GM10847 (cell line): Measurements from ENCODE around the gene ELF1.

Experiments
- POLR2A ChIP-seq: IDR thresholded peaks from 2 replicates; pipeline ENCODE4 v1.6.1; 2011; ENCODE audit not compliant: insufficient read length; ENCODE audit errors: extremely low read depth

Gene ELF1

DNA sequence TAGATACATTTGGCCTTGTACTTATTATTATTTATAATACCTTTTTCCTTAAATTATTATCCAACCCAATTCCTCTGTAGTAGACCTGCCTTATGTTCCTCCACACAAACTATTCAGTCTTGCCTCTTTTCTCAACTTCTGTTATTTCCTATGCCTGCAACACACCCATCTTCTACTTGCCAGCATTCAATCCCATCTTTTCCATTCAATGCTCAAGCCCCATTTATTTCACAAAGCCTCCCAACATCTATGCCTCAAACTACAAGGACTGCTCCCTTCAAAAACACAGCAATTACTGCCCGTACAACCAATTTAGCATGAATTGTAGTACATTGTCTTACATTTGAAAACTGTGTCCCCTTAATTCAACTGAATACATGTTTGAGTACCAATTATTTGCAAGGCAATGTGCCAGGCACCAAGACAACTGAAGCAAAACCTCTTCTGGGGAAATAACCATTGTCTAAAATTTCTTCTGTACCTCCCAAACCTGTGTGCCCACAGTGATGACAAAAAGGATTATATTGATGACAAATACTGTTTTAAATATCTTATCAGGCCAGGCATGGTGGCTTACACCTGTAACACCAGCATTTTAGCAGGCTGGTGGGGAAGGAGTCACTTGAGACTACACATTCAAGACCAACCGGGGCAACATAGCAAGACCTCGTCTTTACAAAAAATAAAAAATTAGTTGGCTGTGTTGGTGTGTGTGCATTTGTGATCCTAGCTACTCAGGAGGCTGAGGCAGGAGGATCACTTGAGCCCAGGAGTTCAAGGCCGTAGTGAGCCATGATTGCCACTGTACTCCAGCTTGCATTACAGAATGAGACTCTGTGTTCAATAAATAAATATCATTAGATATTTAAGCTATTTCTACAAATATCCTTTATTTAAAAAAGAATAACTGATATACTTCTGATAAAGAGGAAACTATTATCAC lies 35.1 kb downstream of the ELF1 start:
- TF ChIP-seq POLR2A, result no peak

DNA sequence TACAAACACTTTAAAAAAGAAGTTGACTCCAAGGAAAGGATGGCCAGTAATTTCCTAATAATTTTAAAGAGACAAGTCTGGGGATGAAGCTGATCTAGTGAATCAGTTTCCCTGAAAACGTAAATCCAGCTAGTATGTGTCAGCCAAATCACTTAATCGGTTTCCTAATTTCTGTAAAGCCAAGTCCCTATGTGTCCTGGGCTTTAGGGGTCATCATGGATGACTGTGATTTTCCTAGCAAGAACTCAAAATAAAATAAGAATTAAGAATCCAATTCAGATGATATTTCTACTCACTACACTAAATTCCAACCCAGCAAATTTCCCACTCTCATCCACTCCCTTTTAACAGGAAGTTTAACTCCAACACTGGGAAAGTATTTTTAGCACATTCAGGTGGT lies 35.9 kb downstream of the ELF1 start:
- TF ChIP-seq POLR2A, result no peak

DNA sequence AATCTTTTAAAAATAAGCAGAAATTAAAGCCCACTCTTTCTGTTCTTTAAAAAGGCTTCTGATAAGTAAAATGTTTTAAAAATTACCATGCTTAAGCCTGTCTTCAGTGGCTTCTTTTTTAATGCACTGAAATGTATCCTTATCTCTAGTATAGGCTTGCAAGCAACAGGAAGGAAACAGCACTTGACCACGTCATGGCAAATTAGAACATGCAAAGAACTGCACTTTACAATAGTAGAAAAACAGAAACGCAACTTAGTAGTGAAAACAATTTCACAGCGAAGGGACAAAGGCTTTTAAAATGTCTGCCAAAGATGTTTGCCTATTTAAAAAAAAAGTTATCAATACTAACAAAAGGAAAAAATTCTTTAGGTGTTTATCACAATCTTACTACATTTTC lies 36.3 kb downstream of the ELF1 start:
- no peak for TF ChIP-seq POLR2A

DNA sequence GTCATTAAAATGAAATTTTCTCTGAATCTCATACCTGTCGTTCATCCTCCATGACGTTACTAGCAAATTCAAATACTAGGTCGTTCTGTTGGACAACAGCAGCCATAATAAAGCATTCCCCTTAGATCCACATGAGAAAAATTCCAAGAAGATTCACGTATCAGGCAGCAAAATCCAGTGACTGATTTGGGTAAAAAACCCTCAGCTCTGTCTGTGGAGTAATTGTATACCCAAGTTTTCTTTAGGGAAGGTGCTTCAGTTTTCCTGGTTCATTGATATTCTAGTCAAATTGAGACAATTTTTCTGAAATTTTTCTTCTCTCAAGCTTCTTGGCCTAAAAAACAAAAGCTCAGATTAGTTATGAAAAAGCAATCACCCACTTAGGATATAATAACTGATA lies 37.2 kb downstream of the ELF1 start:
- no peak for TF ChIP-seq POLR2A

DNA sequence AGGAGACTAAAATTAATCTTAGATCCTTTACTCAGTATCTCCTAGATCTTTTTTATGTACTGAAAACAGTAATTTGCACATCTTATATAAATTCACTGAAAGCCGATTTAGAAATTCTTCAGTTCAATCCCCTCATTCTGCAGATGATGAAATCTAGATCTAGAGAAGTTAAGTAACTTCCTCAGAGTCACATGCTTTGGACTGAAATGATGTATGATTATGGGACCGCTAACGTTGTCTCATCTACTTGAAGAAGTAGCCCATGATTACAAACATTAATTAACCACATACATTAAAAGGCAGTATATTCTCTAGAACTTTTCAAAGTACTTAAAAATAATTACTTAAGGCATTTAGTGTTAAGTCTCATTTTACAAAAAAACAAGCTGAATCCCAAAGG lies 37.8 kb downstream of the ELF1 start:
- no peak for TF ChIP-seq POLR2A

DNA sequence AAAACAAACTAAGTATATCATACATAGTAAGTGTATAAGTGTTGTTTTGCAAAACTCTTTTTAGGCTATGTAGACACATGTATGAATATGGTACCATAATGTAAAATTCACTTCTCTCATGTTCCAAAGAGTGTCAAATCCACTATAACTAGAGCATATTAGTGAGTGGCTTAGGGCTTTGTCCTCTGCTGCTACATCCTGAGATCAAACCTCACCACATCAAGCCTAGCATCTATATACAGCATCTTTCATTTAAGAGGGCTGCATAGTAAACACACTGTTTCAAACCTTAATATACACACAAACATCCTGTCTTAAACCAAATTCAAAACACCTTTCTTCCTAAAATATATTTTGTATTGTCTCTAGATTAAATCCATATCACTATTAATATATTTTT lies 38.7 kb downstream of the ELF1 start:
- TF ChIP-seq POLR2A, result no peak

DNA sequence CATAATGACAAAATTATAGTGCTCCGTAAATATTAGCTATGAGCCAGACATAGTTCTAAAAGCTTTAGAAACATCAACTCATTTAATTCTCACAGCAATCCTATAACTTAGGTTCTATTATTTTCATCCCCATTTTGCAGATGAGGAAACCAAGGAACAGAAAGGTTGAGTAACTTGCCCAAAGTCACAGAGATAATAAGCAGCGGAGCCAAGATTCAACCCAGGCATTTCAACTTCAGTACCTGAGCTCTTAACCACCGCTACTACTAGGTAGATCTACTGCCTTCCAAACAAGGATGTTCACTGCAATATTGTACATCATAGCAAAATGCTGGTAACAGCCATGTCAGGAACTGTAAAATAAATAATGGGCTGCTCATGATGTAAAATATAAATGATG lies 39.9 kb downstream of the ELF1 start:
- no peak for TF ChIP-seq POLR2A

DNA sequence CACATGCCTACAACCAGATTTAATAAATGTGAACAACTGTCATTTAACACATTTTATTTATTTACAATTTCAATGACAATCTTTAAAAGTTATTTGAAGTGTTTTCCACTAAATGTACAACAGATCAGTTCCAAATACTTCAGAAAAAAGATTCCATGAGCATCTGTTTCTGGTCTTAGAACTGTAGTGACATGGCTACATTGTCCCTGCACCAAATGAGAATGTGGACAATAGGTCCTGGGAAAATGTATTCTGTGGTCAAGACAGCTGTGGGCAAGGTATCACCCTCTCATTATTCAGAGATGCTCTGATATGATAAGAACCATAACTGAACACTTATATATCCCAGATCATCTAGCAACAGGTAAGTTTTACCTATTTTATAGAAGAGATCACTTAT lies 43.7 kb downstream of the ELF1 start:
- no peak for TF ChIP-seq POLR2A

DNA sequence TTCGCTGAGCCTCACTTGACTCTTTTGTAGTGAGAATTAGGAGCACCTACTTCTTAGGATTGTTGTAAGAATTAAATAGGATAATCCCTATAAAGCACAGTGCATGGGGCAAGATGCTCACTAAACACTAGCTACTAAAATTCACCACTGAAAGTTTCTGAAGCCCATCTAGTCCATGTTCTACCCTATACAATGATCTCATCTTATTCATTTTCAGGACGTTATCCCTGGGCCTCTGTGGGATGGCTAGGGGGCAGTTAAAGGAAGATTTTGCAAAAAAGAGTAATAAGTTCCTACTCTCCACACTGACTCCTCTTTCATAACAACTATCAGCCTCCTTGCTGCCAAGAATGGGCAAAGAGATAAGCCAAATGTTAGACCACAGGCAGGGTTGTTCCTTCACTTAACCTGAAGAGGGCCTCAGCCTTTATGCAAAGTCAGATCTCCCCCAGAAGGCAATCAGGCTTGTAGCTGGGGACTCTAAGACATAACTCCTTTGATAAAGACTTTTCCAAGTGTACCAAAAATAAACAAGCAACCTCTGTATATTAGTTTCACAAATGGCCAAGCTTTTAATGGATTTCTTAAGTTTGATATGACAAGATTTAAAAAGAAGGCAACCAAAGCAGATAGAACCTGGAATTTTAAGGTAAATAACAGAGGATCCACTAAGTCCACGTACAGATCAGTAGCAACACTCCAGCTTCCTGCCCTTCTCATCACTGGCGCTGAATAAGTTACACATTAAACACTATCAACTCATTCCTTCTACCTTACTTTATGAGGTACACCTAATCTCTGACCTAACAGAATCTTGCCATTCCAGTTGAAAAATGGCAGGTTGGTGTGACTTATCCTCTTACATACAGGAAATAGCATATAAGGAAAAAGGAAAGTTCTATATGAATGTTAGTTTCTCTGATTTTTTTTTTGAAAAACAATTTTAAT lies 44.4 kb downstream of the ELF1 start:
- TF ChIP-seq POLR2A, result no peak

DNA sequence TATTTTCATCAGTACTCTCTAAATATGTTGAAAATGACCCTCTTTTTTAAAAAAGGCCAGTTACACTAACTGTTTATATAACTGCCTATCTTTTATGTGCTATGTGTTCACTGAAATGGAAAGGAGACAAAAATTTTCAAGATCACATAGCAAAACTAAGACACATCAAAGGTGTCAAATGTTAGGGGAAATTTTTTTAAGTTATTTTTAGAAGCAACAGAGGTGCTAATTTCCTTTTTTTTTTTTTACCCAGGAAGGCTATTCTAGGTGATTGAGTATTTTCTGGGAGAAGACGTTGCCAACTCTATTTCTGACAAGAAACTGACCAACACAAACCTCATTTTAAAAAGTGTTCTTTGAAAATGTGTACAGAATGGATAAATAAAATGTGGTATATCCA lies 45.7 kb downstream of the ELF1 start:
- TF ChIP-seq POLR2A, result no peak

DNA sequence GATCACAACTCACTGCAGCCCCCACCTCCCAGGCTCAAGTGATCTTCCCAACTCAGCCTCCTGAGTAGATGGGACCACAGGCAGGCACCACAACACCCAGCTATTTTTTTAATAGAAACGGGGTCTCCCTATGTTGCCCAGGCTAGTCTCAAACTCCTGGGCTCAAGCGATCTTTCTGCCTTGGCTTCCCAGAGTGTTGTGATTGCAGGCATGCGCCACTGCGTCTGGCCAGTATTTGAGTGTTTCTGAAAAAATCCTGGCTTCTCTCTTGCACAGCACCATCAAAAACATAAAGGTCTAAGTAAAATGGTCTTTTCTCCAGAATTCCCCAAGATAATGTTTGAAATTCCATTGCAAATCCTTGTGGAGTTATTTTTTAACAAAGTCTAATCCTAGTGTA lies 47.8 kb downstream of the ELF1 start:
- TF ChIP-seq POLR2A, result no peak

DNA sequence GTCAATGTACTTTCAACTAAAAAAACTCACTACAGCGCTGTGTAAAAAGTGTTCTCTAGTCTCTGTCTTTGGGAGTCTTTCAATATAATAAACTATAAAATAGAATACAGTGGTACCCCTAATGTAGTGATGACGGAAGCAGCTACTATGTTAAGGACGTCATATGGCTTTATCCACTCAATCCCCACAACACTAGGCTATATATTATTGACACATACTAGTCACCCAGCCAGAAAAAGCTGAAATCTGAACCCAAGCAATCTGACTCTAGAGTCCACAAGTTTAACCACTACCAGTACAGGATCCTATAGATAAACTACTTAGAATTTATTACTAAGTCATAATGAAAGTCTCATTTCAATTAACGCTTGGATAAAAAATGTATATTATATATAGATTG lies 48.3 kb downstream of the ELF1 start:
- TF ChIP-seq POLR2A, result no peak

DNA sequence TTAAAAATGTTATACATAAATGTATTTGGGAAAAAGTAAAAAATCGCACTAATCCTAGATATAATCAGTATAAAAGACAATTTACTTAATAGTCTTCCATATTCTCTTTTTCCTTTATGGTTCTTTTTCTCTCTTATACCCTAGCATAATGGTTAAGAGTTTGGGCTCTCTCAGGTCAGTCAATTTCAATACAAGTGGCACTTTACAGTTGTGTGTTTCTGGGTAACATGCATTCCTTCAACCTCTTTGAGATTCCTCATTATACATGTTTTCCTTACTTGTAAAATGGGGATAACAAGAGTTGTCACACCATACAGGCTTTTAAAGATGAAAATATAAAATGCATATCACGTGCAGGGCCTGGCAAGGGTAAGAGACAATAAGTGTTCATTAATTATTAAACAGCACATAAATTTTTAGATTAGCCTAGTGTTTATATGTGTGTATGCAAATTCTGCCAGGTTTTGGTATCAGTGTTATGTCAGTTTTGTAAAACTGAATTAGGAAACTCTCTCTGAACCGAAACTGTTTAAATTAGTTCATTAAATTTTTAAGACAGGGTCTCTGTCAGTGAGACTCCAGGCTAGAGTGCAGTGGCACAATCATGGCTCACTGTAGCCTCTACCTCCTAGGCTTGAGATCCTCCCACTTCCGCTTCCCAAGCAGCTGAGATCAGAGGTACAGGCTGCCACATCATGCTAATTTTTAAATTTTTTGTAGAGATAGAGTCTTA lies 49.8 kb downstream of the ELF1 start:
- TF ChIP-seq POLR2A, result no peak

DNA sequence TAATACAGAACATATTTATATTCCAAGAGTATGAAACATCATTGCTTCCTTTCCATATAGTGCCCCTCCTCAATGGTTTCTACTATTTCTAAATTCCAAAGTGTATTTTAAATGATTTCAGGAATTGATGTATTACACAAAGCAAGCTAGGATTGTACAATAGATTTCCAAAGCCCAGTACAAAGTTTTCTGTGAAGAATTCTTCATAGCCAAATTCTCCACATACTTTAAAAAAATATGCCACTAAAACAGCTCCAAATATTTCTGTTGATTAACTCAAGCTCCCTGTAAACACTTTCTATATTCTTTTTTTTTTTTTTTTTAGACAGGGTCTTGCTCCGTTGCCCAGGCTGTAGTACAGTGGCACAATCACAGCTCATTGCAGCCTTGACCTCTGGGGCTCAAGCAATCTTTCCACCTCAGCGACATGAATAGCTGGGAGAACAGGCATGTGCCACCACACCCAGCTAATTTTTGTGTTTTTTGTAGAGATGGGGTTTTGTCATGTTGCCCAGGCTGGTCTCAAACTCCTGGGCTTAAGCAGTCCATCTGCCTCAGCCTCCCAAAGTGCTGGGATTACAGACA lies 50.6 kb downstream of the ELF1 start:
- TF ChIP-seq POLR2A, result no peak

DNA sequence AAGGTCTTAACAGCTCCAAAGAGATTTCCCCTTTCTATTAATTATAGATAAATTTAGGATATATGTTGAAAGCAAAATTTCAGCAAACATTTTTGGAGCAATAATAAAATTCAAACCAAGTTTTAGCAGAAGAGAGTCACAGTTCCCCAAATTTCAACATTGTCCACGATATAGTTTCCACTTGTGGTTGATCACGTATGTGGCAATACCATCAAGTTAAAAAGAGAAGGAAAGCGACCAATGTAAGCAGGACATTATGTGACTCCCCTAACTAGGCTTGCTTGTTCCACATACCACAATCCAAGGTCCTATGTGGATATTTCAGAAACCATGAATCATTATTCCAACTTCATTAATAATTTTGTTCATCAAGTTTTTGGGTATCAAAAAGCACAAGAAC lies 52.8 kb downstream of the ELF1 start:
- no peak for TF ChIP-seq POLR2A
